Measurements from ENCODE around the gene MRPL38. TPM values are rescaled to one million over a fixed set of nuclear protein-coding genes. Genes with fewer than 3 reads are reported as not detected.
"Not testable (repeated sequence)": the region's sequence is repeated elsewhere in the genome, so short reads cannot be mapped to it uniquely, and the experiment has no call there.

The MRPL38 gene
- total RNA-seq, 1 donor from 2014 or later: 49.4 TPM

DNA sequence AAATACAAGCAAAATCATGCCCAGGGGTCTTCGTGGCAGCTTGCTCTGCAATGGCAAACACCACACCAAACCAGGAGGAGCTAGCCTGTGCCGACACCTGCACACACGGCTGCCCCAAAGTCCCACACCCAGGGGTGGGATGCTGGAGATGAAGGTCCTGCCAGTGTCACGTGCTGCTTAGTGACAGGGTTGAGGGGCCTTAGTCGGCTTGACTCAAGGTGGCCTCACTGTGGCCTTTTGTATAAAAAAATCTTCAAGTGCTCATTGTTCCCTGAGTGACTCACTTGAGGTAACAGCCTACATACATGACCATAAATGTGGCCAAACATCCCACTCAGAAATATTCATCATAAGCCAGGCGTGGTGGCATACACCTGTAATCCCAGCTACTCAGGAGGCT, 15.2 kb downstream of the MRPL38 start:
- no peaks in the 10 kb centered on the region for H3K27me3 ChIP-seq (ENCODE audit: control insufficient read depth, insufficient read depth, low read length)
- peaks cover 2% of the 10 kb centered on the region for H3K36me3 ChIP-seq (ENCODE audit: control insufficient read depth, insufficient read depth, low read length)
- no peak for DNase-seq (ENCODE audit: low read depth)
- no peak overlapping the region for H3K4me3 ChIP-seq (ENCODE audit: low read depth, low read length)
- TF ChIP-seq, protein P1, sequence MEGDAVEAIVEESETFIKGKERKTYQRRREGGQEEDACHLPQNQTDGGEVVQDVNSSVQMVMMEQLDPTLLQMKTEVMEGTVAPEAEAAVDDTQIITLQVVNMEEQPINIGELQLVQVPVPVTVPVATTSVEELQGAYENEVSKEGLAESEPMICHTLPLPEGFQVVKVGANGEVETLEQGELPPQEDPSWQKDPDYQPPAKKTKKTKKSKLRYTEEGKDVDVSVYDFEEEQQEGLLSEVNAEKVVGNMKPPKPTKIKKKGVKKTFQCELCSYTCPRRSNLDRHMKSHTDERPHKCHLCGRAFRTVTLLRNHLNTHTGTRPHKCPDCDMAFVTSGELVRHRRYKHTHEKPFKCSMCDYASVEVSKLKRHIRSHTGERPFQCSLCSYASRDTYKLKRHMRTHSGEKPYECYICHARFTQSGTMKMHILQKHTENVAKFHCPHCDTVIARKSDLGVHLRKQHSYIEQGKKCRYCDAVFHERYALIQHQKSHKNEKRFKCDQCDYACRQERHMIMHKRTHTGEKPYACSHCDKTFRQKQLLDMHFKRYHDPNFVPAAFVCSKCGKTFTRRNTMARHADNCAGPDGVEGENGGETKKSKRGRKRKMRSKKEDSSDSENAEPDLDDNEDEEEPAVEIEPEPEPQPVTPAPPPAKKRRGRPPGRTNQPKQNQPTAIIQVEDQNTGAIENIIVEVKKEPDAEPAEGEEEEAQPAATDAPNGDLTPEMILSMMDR (IDR thresholded peaks at IDR 0.05; ENCODE audit: insufficient read depth, low read length, poor library complexity, severe bottlenecking): no peak

DNA sequence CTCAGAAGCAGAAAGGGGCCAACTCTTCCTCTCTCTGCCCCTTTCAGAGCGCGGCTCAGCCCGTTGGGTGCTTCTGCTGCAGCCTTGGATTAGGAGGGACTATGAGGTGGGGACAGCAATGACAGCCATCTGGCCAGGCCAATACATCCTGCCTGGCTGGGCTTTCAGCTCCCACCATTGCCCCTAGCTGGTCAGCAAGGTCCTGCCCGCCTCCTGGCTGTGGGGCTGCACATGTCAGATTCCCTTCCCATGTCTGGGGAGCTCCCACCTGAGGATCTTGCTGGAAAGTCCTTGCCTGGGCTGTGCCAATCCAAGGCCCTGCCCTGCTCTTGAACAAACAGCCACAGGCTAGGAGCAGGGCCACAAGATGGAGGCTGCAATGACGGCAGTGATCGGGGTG, 16.2 kb downstream of the MRPL38 start:
- TF ChIP-seq, protein P1 (IDR thresholded peaks at IDR 0.05; ENCODE audit: insufficient read depth, low read length, poor library complexity, severe bottlenecking): no peak
- H3K4me3 ChIP-seq (ENCODE audit: low read depth, low read length): no peak overlapping the region
- no peaks in the 10 kb centered on the region for H3K27me3 ChIP-seq (ENCODE audit: control insufficient read depth, insufficient read depth, low read length)
- DNase-seq (ENCODE audit: low read depth): no peak
- peaks cover 2% of the 10 kb centered on the region for H3K36me3 ChIP-seq (ENCODE audit: control insufficient read depth, insufficient read depth, low read length)

DNA sequence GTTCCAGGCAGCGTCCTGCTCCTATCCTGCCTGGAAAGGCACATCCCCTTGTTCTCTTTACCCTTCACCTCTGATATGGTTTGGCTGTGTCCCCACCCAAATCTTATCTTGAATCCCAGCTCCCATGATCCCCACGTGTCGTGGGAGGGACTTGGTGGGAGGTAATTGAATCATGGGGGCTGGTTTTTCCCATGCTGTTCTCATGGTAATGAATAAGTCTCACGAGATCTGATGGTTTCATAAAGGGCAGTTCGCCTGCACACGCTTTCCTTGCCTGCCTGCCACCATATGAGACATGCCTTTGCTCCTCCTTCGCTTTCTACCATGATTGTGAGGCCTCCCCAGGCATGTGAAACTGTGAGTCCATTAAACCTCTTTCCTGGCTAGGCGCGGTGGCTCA, 18.8 kb downstream of the MRPL38 start:
- H3K36me3 ChIP-seq (ENCODE audit: control insufficient read depth, insufficient read depth, low read length); DNase-seq (ENCODE audit: low read depth); H3K27me3 ChIP-seq (ENCODE audit: control insufficient read depth, insufficient read depth, low read length); H3K4me3 ChIP-seq (ENCODE audit: low read depth, low read length): not testable (repeated sequence)

DNA sequence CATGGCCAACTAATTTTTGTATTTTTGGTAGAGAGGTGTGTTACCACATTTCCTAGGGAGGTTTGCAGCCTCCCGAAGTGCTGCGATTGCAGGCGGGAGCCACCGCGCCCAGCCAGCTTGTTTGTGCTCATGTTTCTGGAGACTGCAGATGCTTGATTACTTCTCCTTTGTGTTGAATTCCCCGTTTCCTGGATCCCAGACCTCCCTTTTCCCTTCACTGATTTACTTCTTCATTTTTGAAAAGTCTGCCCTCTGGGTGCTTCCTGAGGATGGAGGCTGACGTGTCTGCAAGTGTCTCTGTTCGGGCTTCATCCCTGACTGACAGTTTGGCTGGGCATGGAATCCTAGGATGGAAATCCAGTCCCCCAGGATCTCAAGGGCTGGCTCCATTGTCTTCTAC, 19.3 kb downstream of the MRPL38 start:
- Histone ChIP-seq H3K36me3 (ENCODE audit: control insufficient read depth, insufficient read depth, low read length) (no peaks in the 10 kb centered on the region), H3K27me3 (ENCODE audit: control insufficient read depth, insufficient read depth, low read length) (no peaks in the 10 kb centered on the region), H3K4me3 (ENCODE audit: low read depth, low read length) (no peak overlapping the region)
- no peak for DNase-seq (ENCODE audit: low read depth)
- TF ChIP-seq, protein P1 (IDR thresholded peaks at IDR 0.05; ENCODE audit: insufficient read depth, low read length, poor library complexity, severe bottlenecking): no peak

DNA sequence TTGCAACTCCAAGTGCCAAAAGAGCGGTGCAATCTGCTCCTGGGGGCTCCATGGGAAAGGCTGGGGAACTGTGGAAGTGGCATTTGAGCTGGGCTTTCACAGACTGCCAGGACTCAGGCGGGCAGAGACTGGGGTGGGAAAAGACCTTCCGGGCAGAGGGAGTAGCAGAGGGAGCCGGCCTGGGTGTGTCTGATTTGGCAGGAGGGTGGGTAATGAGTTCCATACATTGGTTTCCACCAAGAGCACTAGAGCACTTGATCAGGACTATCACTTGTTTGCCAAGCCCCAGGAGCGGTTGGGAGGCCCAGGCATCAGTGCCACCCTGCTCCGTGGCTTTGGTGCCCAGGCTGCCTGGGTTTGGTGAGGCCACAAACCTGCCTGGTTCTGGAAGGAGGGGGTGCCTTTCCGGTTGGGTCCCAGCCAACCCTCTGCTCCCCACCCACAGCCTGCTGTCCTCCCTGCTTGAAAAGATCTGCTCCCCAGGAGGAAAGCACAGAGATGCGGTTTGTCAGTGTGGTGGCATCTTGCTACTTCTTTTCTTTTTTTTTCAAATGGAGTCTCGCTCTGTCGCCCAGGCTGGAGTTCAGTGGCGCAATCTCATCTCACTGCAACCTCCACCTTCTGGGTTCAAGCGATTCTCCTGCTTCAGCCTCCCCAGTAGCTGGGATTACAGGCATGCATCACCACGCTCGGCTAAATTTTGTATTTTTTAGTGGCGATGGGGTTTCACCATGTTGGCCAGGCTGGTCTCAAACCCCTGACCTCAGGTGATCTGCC, 22.8 kb downstream of the MRPL38 start:
- TF ChIP-seq, protein P1 (IDR thresholded peaks at IDR 0.05; ENCODE audit: insufficient read depth, low read length, poor library complexity, severe bottlenecking): no peak
- no peaks in the 10 kb centered on the region for H3K36me3 ChIP-seq (ENCODE audit: control insufficient read depth, insufficient read depth, low read length)
- DNase-seq (ENCODE audit: low read depth): no peak

DNA sequence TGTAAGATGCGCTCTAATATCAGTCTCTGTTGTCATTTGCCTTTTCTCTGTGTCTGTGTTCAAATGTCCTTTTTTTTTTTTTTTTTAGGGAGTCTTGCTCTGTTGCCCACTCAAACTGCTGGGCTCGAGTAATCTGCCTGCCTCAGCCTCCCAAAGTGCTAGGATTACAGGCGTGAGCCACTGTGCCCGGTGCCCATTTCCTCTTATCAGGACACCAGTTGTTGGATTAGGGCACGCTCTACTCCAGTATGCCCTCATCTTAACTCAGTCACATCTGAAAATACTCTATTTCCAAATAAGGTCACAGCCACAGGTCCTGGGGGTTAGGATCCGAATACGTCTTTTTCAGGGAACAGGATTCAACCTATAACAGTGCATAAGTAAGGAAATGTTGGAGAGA, 24.4 kb downstream of the MRPL38 start:
- Histone ChIP-seq H3K4me3 (ENCODE audit: low read depth, low read length) (no peak overlapping the region), H3K27me3 (ENCODE audit: control insufficient read depth, insufficient read depth, low read length) (no peaks in the 10 kb centered on the region), H3K36me3 (ENCODE audit: control insufficient read depth, insufficient read depth, low read length) (no peaks in the 10 kb centered on the region)
- DNase-seq (ENCODE audit: low read depth): no peak
- TF ChIP-seq, protein P1 (IDR thresholded peaks at IDR 0.05; ENCODE audit: insufficient read depth, low read length, poor library complexity, severe bottlenecking): no peak

More for the DNA sequence above, 22.8 kb downstream of the MRPL38 start:
- Histone ChIP-seq H3K4me3 (ENCODE audit: low read depth, low read length) (no peak overlapping the region), H3K27me3 (ENCODE audit: control insufficient read depth, insufficient read depth, low read length) (no peaks in the 10 kb centered on the region)

Data from kidney epithelial cell (primary cell).